Neural progenitor cell (in vitro differentiated cells): ENCODE results near the gene PIF1. TPM values are rescaled to one million over a fixed set of nuclear protein-coding genes. Genes with fewer than 3 reads are reported as not detected.
"Not testable (repeated sequence)": the region's sequence is repeated elsewhere in the genome, so short reads cannot be mapped to it uniquely, and the experiment has no call there.

Experiments used
- DNase-seq: peaks from one replicate; pipeline ENCODE4 v3.0.0-alpha.2; 2016; ENCODE audit warnings: low spot score
- H2AFZ ChIP-seq: fragments of 200-600 bp; sonication (generic); replicated peaks from 2 replicates; pipeline ENCODE4 v1.6.1; 2016; ENCODE audit warnings: antibody characterized with exemption
- H3F3A ChIP-seq: fragments of 200-600 bp; sonication (generic); 2 replicates; pipeline ENCODE4 v1.6.1; 2016; ENCODE audit warnings: antibody characterized with exemption, low read depth
- H3K27ac ChIP-seq: fragments of 200-600 bp; sonication (generic); 2 replicates; pipeline ENCODE4 v1.5.1; 2016; ENCODE audit warnings: mild to moderate bottlenecking
- H3K27me3 ChIP-seq: fragments of 200-600 bp; sonication (generic); 2 replicates; pipeline ENCODE4 v1.6.1; 2016; ENCODE audit warnings: mild to moderate bottlenecking, moderate library complexity
- H3K36me3 ChIP-seq: fragments of 200-600 bp; sonication (generic); 2 replicates; pipeline ENCODE4 v1.5.1; 2016
- H3K4me1 ChIP-seq: fragments of 200-600 bp; sonication (generic); 2 replicates; pipeline ENCODE4 v1.6.1; 2016; ENCODE audit warnings: mixed run types
- H3K4me2 ChIP-seq: fragments of 200-600 bp; sonication (generic); 2 replicates; pipeline ENCODE4 v1.6.1; 2016
- H3K4me3 ChIP-seq: fragments of 200-600 bp; sonication (generic); 2 replicates; pipeline ENCODE4 v1.5.1; 2016
- H3K79me2 ChIP-seq: fragments of 200-600 bp; sonication (generic); 2 replicates; pipeline ENCODE4 v1.6.1; 2016; ENCODE audit warnings: low read depth
- H3K9ac ChIP-seq: fragments of 200-600 bp; sonication (generic); 2 replicates; pipeline ENCODE4 v1.6.1; 2016
- H3K9me3 ChIP-seq: fragments of 200-600 bp; sonication (generic); 2 replicates; pipeline ENCODE4 v1.5.1; 2016; ENCODE audit warnings: low read depth
- H4K20me1 ChIP-seq: fragments of 200-600 bp; sonication (generic); 2 replicates; pipeline ENCODE4 v1.6.1; 2016; ENCODE audit warnings: low read depth
- H3K27ac Mint-ChIP-seq: 3 replicates; pipeline ENCODE4 v1.8.0; 2021; ENCODE audit warnings: mixed read lengths
- H3K27me3 Mint-ChIP-seq: 2 replicates; pipeline ENCODE4 v1.8.0; 2022; ENCODE audit warnings: low read depth, mild to moderate bottlenecking, inconsistent platforms, moderate library complexity, mixed read lengths; ENCODE audit not compliant: insufficient read depth
- H3K36me3 Mint-ChIP-seq: 3 replicates; pipeline ENCODE4 v1.8.0; 2021; ENCODE audit warnings: mixed read lengths
- H3K4me1 Mint-ChIP-seq: 3 replicates; pipeline ENCODE4 v1.8.0; 2021; ENCODE audit warnings: mixed read lengths
- H3K4me3 Mint-ChIP-seq: 3 replicates; pipeline ENCODE4 v1.8.0; 2021; ENCODE audit warnings: mild to moderate bottlenecking, moderate library complexity, mixed read lengths
- H3K9me3 Mint-ChIP-seq: 3 replicates; pipeline ENCODE4 v1.8.0; 2020; ENCODE audit warnings: mixed read lengths
- EZH2 ChIP-seq: fragments of 200-600 bp; sonication (generic); IDR thresholded peaks from 2 replicates; pipeline ENCODE4 v1.6.1; 2017; ENCODE audit warnings: antibody characterized with exemption, mild to moderate bottlenecking, moderate library complexity
- EZH2phosphoT487 ChIP-seq: fragments of 200-600 bp; sonication (generic); IDR thresholded peaks from 2 replicates; pipeline ENCODE4 v1.6.1; 2017; ENCODE audit warnings: antibody characterized with exemption
- total RNA-seq: library from RNA; depleted of rRNA; stranded (reverse); fragments of >200 nt; gene quantifications from 2 replicates; pipeline ENCODE4 v1.2.3, GENCODE V29; 2015; ENCODE audit warnings: low replicate concordance
- TF ChIP-seq, protein P1 (sequence below): fragments of 200-600 bp; sonication (generic); IDR thresholded peaks from 2 replicates; pipeline ENCODE4 v1.5.1; 2017; ENCODE audit warnings: antibody characterized with exemption, mild to moderate bottlenecking

PIF1 gene
- total RNA-seq, 1 donor from 2014 or later: 50.8 TPM

DNA sequence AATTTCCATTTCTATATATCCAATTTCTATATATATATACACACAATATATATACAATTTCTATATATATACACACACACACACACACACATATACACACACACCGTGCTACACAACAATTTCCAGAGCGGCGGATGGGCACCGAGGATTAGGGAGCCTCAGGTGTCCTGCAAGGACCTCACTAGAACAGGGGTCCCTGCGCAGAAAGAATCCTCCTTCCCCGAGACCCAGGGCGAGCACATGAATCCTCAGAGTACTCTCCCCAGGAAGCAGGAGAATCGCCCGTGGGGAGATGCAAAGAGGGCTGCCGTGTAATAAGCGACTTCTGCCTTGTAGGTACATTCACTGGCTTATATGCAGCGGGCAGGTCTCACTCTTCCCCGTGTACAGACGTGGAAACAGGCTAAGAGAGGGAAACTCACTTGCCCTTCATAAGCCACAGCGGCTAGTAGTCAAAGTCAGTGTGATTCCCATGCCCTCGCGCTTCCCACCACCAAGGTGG lies 467 bp downstream of the PIF1 start:
- no peaks in the 10 kb centered on the region for H3K9me3 Mint-ChIP-seq
- no peak overlapping the region for H3K9ac ChIP-seq
- H4K20me1 ChIP-seq: peaks cover 21% of the 10 kb centered on the region
- peaks cover 10% of the 10 kb centered on the region for H3K27me3 Mint-ChIP-seq
- peaks cover 21% of the 10 kb centered on the region for H3K79me2 ChIP-seq
- no peaks in the 10 kb centered on the region for H3K36me3 ChIP-seq
- H3K4me3 ChIP-seq: peak overlapping the region; percentile 65
- peak overlapping the region; percentile 99 for H3K27ac Mint-ChIP-seq
- peak overlapping the region; percentile 94 for H3K4me2 ChIP-seq
- H3K27me3 ChIP-seq: peaks cover 20% of the 10 kb centered on the region
- H3K36me3 Mint-ChIP-seq: peaks cover 10% of the 10 kb centered on the region
- peaks cover 22% of the 10 kb centered on the region for H3K4me1 Mint-ChIP-seq
- H3K4me1 ChIP-seq: peaks cover 8% of the 10 kb centered on the region
- H2AFZ ChIP-seq: peak overlapping the region; percentile 12
- H3K27ac ChIP-seq: no peak overlapping the region
- H3F3A ChIP-seq: peaks cover 6% of the 10 kb centered on the region
- H3K9me3 ChIP-seq: no peaks in the 10 kb centered on the region
- no peak for DNase-seq
- TF ChIP-seq EZH2phosphoT487 (no peak), EZH2 (no peak)
- TF ChIP-seq, protein P1, sequence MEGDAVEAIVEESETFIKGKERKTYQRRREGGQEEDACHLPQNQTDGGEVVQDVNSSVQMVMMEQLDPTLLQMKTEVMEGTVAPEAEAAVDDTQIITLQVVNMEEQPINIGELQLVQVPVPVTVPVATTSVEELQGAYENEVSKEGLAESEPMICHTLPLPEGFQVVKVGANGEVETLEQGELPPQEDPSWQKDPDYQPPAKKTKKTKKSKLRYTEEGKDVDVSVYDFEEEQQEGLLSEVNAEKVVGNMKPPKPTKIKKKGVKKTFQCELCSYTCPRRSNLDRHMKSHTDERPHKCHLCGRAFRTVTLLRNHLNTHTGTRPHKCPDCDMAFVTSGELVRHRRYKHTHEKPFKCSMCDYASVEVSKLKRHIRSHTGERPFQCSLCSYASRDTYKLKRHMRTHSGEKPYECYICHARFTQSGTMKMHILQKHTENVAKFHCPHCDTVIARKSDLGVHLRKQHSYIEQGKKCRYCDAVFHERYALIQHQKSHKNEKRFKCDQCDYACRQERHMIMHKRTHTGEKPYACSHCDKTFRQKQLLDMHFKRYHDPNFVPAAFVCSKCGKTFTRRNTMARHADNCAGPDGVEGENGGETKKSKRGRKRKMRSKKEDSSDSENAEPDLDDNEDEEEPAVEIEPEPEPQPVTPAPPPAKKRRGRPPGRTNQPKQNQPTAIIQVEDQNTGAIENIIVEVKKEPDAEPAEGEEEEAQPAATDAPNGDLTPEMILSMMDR: no peak
- H3K4me3 Mint-ChIP-seq: peak overlapping the region; percentile 97

DNA sequence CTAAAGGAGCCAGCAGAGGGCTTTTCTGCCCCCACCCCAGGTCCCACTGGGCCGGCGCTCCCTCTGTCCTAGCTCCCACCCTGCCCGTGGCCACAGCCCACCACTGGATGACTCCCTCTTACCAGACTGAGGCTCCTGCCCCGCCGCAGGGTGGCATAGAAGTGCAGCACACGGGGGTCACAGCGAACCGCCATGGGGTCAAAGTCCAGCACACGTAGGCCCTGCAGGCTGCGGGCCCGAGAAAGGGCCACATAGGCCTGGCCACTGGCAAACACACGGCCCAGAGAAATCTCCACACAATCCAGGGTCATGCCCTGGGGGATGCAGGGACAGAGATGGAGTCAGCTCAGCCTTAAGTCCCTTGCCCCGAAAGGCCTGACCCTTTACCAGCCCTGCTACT lies 9.0 kb downstream of the PIF1 start:
- Histone ChIP-seq H3K4me1 (peaks cover under 1% of the 10 kb centered on the region), H3K9me3 (no peaks in the 10 kb centered on the region), H4K20me1 (no peaks in the 10 kb centered on the region), H2AFZ (no peak overlapping the region), H3K36me3 (no peaks in the 10 kb centered on the region), H3K9ac (no peak overlapping the region), H3K27ac (peak overlapping the region; percentile 7), H3K4me2 (no peak overlapping the region), H3F3A (peaks cover 29% of the 10 kb centered on the region), H3K4me3 (no peak overlapping the region), H3K79me2 (no peaks in the 10 kb centered on the region), H3K27me3 (no peaks in the 10 kb centered on the region)
- no peak overlapping the region for H3K27ac Mint-ChIP-seq
- no peak overlapping the region for H3K4me3 Mint-ChIP-seq
- H3K27me3 Mint-ChIP-seq: peaks cover 3% of the 10 kb centered on the region
- peaks cover 15% of the 10 kb centered on the region for H3K36me3 Mint-ChIP-seq
- no peak for TF ChIP-seq EZH2
- no peak for TF ChIP-seq EZH2phosphoT487
- TF ChIP-seq, protein P1: no peak
- H3K4me1 Mint-ChIP-seq: peaks cover 2% of the 10 kb centered on the region
- no peak for DNase-seq
- H3K9me3 Mint-ChIP-seq: no peaks in the 10 kb centered on the region

DNA sequence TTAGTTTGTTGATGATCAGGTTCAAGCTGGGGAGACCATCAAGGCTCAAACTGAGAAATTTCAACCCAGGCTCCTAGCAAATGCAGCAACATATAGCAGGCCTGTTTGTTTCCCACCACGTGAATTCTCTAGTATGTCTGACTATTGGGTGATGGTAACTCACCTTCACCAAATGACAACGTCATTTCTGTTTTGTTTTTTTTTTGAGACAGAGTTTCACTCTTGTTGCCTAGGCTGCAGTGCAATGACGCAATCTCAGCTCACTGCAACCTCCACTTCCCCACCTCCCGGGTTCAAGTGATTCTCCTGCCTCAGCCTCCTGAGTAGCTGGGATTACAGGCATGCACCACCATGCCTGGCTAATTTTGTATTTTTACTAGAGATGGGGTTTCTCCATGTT lies 10.5 kb downstream of the PIF1 start:
- not testable (repeated sequence) for H3K4me3 Mint-ChIP-seq, H3K36me3 ChIP-seq, H3K27ac Mint-ChIP-seq, H3K27me3 Mint-ChIP-seq, H3K9me3 ChIP-seq, DNase-seq, H2AFZ ChIP-seq, H3K27me3 ChIP-seq, H3K4me3 ChIP-seq, H3K9ac ChIP-seq, H4K20me1 ChIP-seq, H3K79me2 ChIP-seq, H3K4me2 ChIP-seq, H3K9me3 Mint-ChIP-seq, H3K27ac ChIP-seq
- Histone ChIP-seq H3K4me1 (peaks cover 15% of the 10 kb centered on the region), H3F3A (peaks cover 43% of the 10 kb centered on the region)
- Mint-ChIP-seq H3K4me1 (peaks cover 14% of the 10 kb centered on the region), H3K36me3 (peaks cover 11% of the 10 kb centered on the region)

DNA sequence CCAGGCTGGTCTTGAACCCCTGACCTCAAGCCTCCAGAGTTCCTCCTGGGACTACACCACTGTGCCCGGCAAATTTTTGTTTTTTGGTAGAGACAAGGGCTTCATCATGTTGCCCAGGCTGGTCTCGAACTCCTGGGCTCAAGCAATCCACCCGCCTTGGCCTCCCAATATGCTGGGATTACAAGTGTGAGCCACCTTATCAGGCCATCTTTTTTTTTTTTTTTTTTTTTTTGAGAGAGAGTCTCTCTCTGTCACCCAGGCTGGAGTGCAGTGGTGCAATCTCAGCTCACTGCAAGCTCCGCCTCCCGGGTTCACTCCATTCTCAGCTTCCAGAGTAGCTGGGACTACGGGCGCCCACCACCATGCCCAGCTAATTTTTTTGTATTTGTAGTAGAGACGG lies 11.2 kb downstream of the PIF1 start:
- not testable (repeated sequence) for H3K9me3 Mint-ChIP-seq, H3K4me2 ChIP-seq, H3K27me3 Mint-ChIP-seq, H3K27me3 ChIP-seq, H3K9me3 ChIP-seq, H3K36me3 ChIP-seq, H3K79me2 ChIP-seq, DNase-seq, H3K27ac ChIP-seq, H3K9ac ChIP-seq, H3K4me3 ChIP-seq, H3K4me3 Mint-ChIP-seq, H2AFZ ChIP-seq, H4K20me1 ChIP-seq, H3K27ac Mint-ChIP-seq
- Histone ChIP-seq H3F3A (peaks cover 49% of the 10 kb centered on the region), H3K4me1 (peaks cover 20% of the 10 kb centered on the region)
- H3K4me1 Mint-ChIP-seq: peaks cover 18% of the 10 kb centered on the region
- peaks cover 11% of the 10 kb centered on the region for H3K36me3 Mint-ChIP-seq
